Measurements from ENCODE around the gene RBM10.

RBM10 gene

GRCh38 chrX:47231167-47231566 lies 86.1 kb downstream of the RBM10 start:
- DNase-seq, result no peak
- Histone ChIP-seq H2AK5ac (ENCODE audit: low read length) (no peak overlapping the region), H4K8ac (ENCODE audit: low read depth, low read length) (no peak overlapping the region), H3K14ac (ENCODE audit: low read length) (no peak overlapping the region), H2BK120ac (ENCODE audit: insufficient read depth, low read length, poor library complexity) (no peak overlapping the region), H3K79me1 (ENCODE audit: low read length) (peaks cover 8% of the 10 kb centered on the region), H3K18ac (ENCODE audit: low read length) (no peak overlapping the region), H4K12ac (ENCODE audit: low read depth, low read length) (no peak overlapping the region), H3K4me2 (ENCODE audit: low read length) (no peak overlapping the region), H3K36me3 (ENCODE audit: control insufficient read depth in 1 of 2, insufficient read depth in 2 of 2, low read length in 2 of 2) (peaks cover 22 to 23% of the 10 kb centered on the region in 2 experiments), H3K4me1 (ENCODE audit: control insufficient read depth in 1 of 2, insufficient read depth in 2 of 2, low read length in 2 of 2) (peaks cover 0 to 5% of the 10 kb centered on the region in 2 experiments), H3K4me3 (ENCODE audit: low read depth, low read length) (no peak overlapping the region), H4K91ac (ENCODE audit: low read depth, low read length) (no peak overlapping the region), H3K9ac (ENCODE audit: low read length) (no peak overlapping the region), H3K4ac (ENCODE audit: low read depth, low read length) (no peak overlapping the region), H2BK12ac (ENCODE audit: low read length) (no peak overlapping the region), H3K27me3 (ENCODE audit: insufficient read depth, low read length) (no peaks in the 10 kb centered on the region), H3K9me3 (ENCODE audit: insufficient read depth, low read depth, low read length) (no peaks in the 10 kb centered on the region), H2AFZ (ENCODE audit: insufficient read depth, low read length, poor library complexity) (no peak overlapping the region), H3K79me2 (ENCODE audit: control insufficient read depth, insufficient read depth, low read length, poor library complexity) (peaks cover 5% of the 10 kb centered on the region), H2BK5ac (ENCODE audit: low read depth, low read length, poor library complexity) (no peak overlapping the region), H3K27ac (ENCODE audit: low read depth, low read length) (no peak overlapping the region), H3K23ac (ENCODE audit: low read length) (no peak overlapping the region)
- no CpG with 5 or more reads among the region's 2 CpGs for WGBS (ENCODE audit: extremely low coverage, insufficient coverage, insufficient read length)

- Histone ChIP-seq H3K4me1 (ENCODE audit: control insufficient read depth in 1 of 2, insufficient read depth in 2 of 2, low read length in 2 of 2) (peaks cover 0 to 5% of the 10 kb centered on the region in 2 experiments), H3K27ac (ENCODE audit: low read depth, low read length) (peak overlapping the region; percentile 43), H3K36me3 (ENCODE audit: control insufficient read depth in 1 of 2, insufficient read depth in 2 of 2, low read length in 2 of 2) (peaks cover 10 to 11% of the 10 kb centered on the region in 2 experiments), H2BK120ac (ENCODE audit: insufficient read depth, low read length, poor library complexity) (peak overlapping the region; percentile 17), H3K23ac (ENCODE audit: low read length) (no peak overlapping the region), H3K4me2 (ENCODE audit: low read length) (peak overlapping the region; percentile 79), H3K4me3 (ENCODE audit: low read depth, low read length) (peak overlapping the region; percentile 83), H4K12ac (ENCODE audit: low read depth, low read length) (peak overlapping the region; percentile 99), H3K27me3 (ENCODE audit: insufficient read depth, low read length) (no peaks in the 10 kb centered on the region), H3K4ac (ENCODE audit: low read depth, low read length) (no peak overlapping the region), H3K79me1 (ENCODE audit: low read length) (peaks cover 8% of the 10 kb centered on the region), H3K14ac (ENCODE audit: low read length) (peak overlapping the region; percentile 64), H2BK5ac (ENCODE audit: low read depth, low read length, poor library complexity) (no peak overlapping the region), H4K91ac (ENCODE audit: low read depth, low read length) (peak overlapping the region; percentile 99), H3K79me2 (ENCODE audit: control insufficient read depth, insufficient read depth, low read length, poor library complexity) (peaks cover 5% of the 10 kb centered on the region), H2AK5ac (ENCODE audit: low read length) (no peak overlapping the region), H3K9ac (ENCODE audit: low read length) (peak overlapping the region; percentile 71), H2BK12ac (ENCODE audit: low read length) (no peak overlapping the region), H2AFZ (ENCODE audit: insufficient read depth, low read length, poor library complexity) (peak overlapping the region; percentile 93), H3K9me3 (ENCODE audit: insufficient read depth, low read depth, low read length) (no peaks in the 10 kb centered on the region), H4K8ac (ENCODE audit: low read depth, low read length) (peak overlapping the region; percentile 99), H3K18ac (ENCODE audit: low read length) (peak overlapping the region; percentile 79)
- DNase-seq, result peak; percentile 53 to 85
- WGBS (ENCODE audit: extremely low coverage, insufficient coverage, insufficient read length), result no CpG with 5 or more reads among the region's 8 CpGs
Observed at GRCh38 chrX:47232197-47232802, 87.3 kb downstream of the RBM10 start.

GRCh38 chrX:47232803-47233332 lies 87.8 kb downstream of the RBM10 start, which contains the start of gene USP11:
USP11 (plus strand) TSS chrX:47233009; CDS start chrX:47233044, 35 bp downstream.
- peak within 1 kb of the TSS; percentile 96 for H3K27ac ChIP-seq (ENCODE audit: low read depth, low read length)
- H3K27me3 ChIP-seq (ENCODE audit: insufficient read depth, low read length), result no peaks in the 10 kb centered on the region
- no peak within 1 kb of the TSS for H3K23ac ChIP-seq (ENCODE audit: low read length)
- H2AFZ ChIP-seq (ENCODE audit: insufficient read depth, low read length, poor library complexity), result peak within 1 kb of the TSS; percentile 93
- peaks cover 8% of the 10 kb centered on the region for H3K79me1 ChIP-seq (ENCODE audit: low read length)
- peak within 1 kb of the TSS; percentile 79 for H3K4me2 ChIP-seq (ENCODE audit: low read length)
- no peak for DNase-seq
- peak within 1 kb of the TSS; percentile 71 for H3K9ac ChIP-seq (ENCODE audit: low read length)
- H4K91ac ChIP-seq (ENCODE audit: low read depth, low read length), result peak within 1 kb of the TSS; percentile 99
- H4K12ac ChIP-seq (ENCODE audit: low read depth, low read length), result peak within 1 kb of the TSS; percentile 99
- no peaks in the 10 kb centered on the region for H3K9me3 ChIP-seq (ENCODE audit: insufficient read depth, low read depth, low read length)
- peak within 1 kb of the TSS; percentile 94 for H2BK120ac ChIP-seq (ENCODE audit: insufficient read depth, low read length, poor library complexity)
- H2BK12ac ChIP-seq (ENCODE audit: low read length), result peak within 1 kb of the TSS; percentile 20
- peak within 1 kb of the TSS; percentile 99 for H4K8ac ChIP-seq (ENCODE audit: low read depth, low read length)
- H3K18ac ChIP-seq (ENCODE audit: low read length), result peak within 1 kb of the TSS; percentile 100
- peak within 1 kb of the TSS; percentile 83 for H3K4me3 ChIP-seq (ENCODE audit: low read depth, low read length)
- WGBS (ENCODE audit: extremely low coverage, insufficient coverage, insufficient read length), result no CpG with 5 or more reads among the region's 46 CpGs
- peaks cover 5% of the 10 kb centered on the region for H3K79me2 ChIP-seq (ENCODE audit: control insufficient read depth, insufficient read depth, low read length, poor library complexity)
- peak within 1 kb of the TSS; percentile 98 for H3K4ac ChIP-seq (ENCODE audit: low read depth, low read length)
- peak within 1 kb of the TSS; percentile 97 for H2BK5ac ChIP-seq (ENCODE audit: low read depth, low read length, poor library complexity)
- H3K14ac ChIP-seq (ENCODE audit: low read length), result peak within 1 kb of the TSS; percentile 99
- peaks cover 8 to 10% of the 10 kb centered on the region in 2 experiments for H3K36me3 ChIP-seq (ENCODE audit: control insufficient read depth in 1 of 2, insufficient read depth in 2 of 2, low read length in 2 of 2)
- H3K4me1 ChIP-seq (ENCODE audit: control insufficient read depth in 1 of 2, insufficient read depth in 2 of 2, low read length in 2 of 2), result peaks cover 0 to 5% of the 10 kb centered on the region in 2 experiments
- peak within 1 kb of the TSS; percentile 99 for H2AK5ac ChIP-seq (ENCODE audit: low read length)

- peak; percentile 88 to 96 for DNase-seq
Observed at GRCh38 chrX:47233333-47234113, 88.5 kb downstream of the RBM10 start.

More at GRCh38 chrX:47233333-47234113, 88.5 kb downstream of the RBM10 start:
- Histone ChIP-seq H3K4me3 (ENCODE audit: low read depth, low read length) (peak overlapping the region; percentile 81), H3K27me3 (ENCODE audit: insufficient read depth, low read length) (no peaks in the 10 kb centered on the region), H2AK5ac (ENCODE audit: low read length) (no peak overlapping the region), H3K9ac (ENCODE audit: low read length) (no peak overlapping the region), H3K14ac (ENCODE audit: low read length) (peak overlapping the region; percentile 82), H3K4me1 (ENCODE audit: control insufficient read depth in 1 of 2, insufficient read depth in 2 of 2, low read length in 2 of 2) (peaks cover 0 to 5% of the 10 kb centered on the region in 2 experiments), H2BK12ac (ENCODE audit: low read length) (no peak overlapping the region), H2AFZ (ENCODE audit: insufficient read depth, low read length, poor library complexity) (no peak overlapping the region), H3K4me2 (ENCODE audit: low read length) (peak overlapping the region; percentile 79), H3K79me2 (ENCODE audit: control insufficient read depth, insufficient read depth, low read length, poor library complexity) (peaks cover 5% of the 10 kb centered on the region), H4K12ac (ENCODE audit: low read depth, low read length) (peak overlapping the region; percentile 70), H3K79me1 (ENCODE audit: low read length) (peaks cover 8% of the 10 kb centered on the region), H2BK120ac (ENCODE audit: insufficient read depth, low read length, poor library complexity) (no peak overlapping the region), H3K27ac (ENCODE audit: low read depth, low read length) (peak overlapping the region; percentile 96), H4K8ac (ENCODE audit: low read depth, low read length) (no peak overlapping the region), H3K9me3 (ENCODE audit: insufficient read depth, low read depth, low read length) (no peaks in the 10 kb centered on the region), H3K23ac (ENCODE audit: low read length) (no peak overlapping the region), H2BK5ac (ENCODE audit: low read depth, low read length, poor library complexity) (peak overlapping the region; percentile 56), H3K4ac (ENCODE audit: low read depth, low read length) (peak overlapping the region; percentile 69), H3K18ac (ENCODE audit: low read length) (peak overlapping the region; percentile 71), H3K36me3 (ENCODE audit: control insufficient read depth in 1 of 2, insufficient read depth in 2 of 2, low read length in 2 of 2) (peaks cover 5 to 8% of the 10 kb centered on the region in 2 experiments), H4K91ac (ENCODE audit: low read depth, low read length) (peak overlapping the region; percentile 99)
- WGBS (ENCODE audit: extremely low coverage, insufficient coverage, insufficient read length), result no CpG with 5 or more reads among the region's 51 CpGs
